Mesothelial cell of epicardium (in vitro differentiated cells): ENCODE results near the gene PRLR. TPM values are rescaled to one million over a fixed set of nuclear protein-coding genes. Genes with fewer than 3 reads are reported as not detected.

Experiments used
- DNase-seq, 2 experiments: peaks; one replicate each; pipeline ENCODE4 v3.0.0; 2021; ENCODE audit warnings: low spot score in 2 of 2; ENCODE audit not compliant: unreplicated experiment in 2 of 2
- H3K27ac Mint-ChIP-seq: 2 replicates; pipeline ENCODE4 v1.8.0; 2021; ENCODE audit warnings: mixed read lengths
- H3K27me3 Mint-ChIP-seq: 2 replicates; pipeline ENCODE4 v1.8.0; 2021; ENCODE audit warnings: low read depth, mixed read lengths
- H3K36me3 Mint-ChIP-seq: 2 replicates; pipeline ENCODE4 v1.8.0; 2021; ENCODE audit warnings: mixed read lengths
- H3K4me1 Mint-ChIP-seq: 2 replicates; pipeline ENCODE4 v1.8.0; 2021; ENCODE audit warnings: mixed read lengths
- H3K4me3 Mint-ChIP-seq: 2 replicates; pipeline ENCODE4 v1.8.0; 2021; ENCODE audit warnings: mild to moderate bottlenecking, moderate library complexity, mixed read lengths
- H3K9me3 Mint-ChIP-seq: 2 replicates; pipeline ENCODE4 v1.8.0; 2021; ENCODE audit warnings: mixed read lengths
- total RNA-seq: library from RNA; stranded (reverse); gene quantifications from 3 replicates; pipeline ENCODE4 v1.2.1, GENCODE V29; 2021
- TF ChIP-seq, protein P1 (sequence below): fragments of 200-600 bp; sonication (generic); IDR thresholded peaks from one replicate; pipeline ENCODE4 v1.5.0; 2021; ENCODE audit warnings: antibody characterized with exemption; ENCODE audit not compliant: unreplicated experiment

The PRLR gene
- total RNA-seq, 1 donor from 2014 or later, result 1.2 TPM

DNA sequence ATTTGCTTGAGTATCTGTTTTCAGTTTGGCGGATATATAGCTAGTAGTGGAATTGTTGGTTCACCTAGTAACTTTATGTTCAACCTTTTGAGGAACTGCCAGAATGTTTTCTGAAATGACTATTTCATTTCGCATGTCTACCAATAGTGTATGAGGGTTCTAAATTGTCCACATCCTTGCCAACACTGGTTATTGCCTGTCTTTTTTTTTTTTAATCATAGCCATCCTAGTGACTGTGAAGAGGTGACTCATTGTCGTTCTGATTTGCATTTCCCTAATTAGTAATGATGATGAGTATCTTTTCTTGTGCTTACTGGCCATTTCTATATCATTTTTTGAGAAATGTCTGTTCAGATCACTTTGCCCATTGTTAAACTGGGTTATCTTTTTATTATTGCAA, 52.5 kb downstream of the PRLR start:
- H3K4me3 Mint-ChIP-seq, result no peak overlapping the region
- H3K9me3 Mint-ChIP-seq, result peaks cover 9% of the 10 kb centered on the region
- no peaks in the 10 kb centered on the region for H3K4me1 Mint-ChIP-seq
- no peak for DNase-seq
- no peak overlapping the region for H3K27ac Mint-ChIP-seq
- no peaks in the 10 kb centered on the region for H3K27me3 Mint-ChIP-seq
- no peaks in the 10 kb centered on the region for H3K36me3 Mint-ChIP-seq
- TF ChIP-seq, protein P1, sequence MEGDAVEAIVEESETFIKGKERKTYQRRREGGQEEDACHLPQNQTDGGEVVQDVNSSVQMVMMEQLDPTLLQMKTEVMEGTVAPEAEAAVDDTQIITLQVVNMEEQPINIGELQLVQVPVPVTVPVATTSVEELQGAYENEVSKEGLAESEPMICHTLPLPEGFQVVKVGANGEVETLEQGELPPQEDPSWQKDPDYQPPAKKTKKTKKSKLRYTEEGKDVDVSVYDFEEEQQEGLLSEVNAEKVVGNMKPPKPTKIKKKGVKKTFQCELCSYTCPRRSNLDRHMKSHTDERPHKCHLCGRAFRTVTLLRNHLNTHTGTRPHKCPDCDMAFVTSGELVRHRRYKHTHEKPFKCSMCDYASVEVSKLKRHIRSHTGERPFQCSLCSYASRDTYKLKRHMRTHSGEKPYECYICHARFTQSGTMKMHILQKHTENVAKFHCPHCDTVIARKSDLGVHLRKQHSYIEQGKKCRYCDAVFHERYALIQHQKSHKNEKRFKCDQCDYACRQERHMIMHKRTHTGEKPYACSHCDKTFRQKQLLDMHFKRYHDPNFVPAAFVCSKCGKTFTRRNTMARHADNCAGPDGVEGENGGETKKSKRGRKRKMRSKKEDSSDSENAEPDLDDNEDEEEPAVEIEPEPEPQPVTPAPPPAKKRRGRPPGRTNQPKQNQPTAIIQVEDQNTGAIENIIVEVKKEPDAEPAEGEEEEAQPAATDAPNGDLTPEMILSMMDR, result no peak

GRCh38 chr5:35172533-35172932, 57.8 kb downstream of the PRLR start:
- Mint-ChIP-seq H3K9me3 (peaks cover 17% of the 10 kb centered on the region), H3K36me3 (no peaks in the 10 kb centered on the region), H3K27ac (no peak overlapping the region), H3K4me3 (no peak overlapping the region), H3K4me1 (no peaks in the 10 kb centered on the region), H3K27me3 (no peaks in the 10 kb centered on the region)
- DNase-seq, result no peak
- TF ChIP-seq, protein P1, result no peak

GRCh38 chr5:35171991-35172390, 58.3 kb downstream of the PRLR start:
- Mint-ChIP-seq H3K4me3 (no peak overlapping the region), H3K9me3 (peaks cover 22% of the 10 kb centered on the region), H3K27me3 (no peaks in the 10 kb centered on the region), H3K27ac (no peak overlapping the region), H3K4me1 (no peaks in the 10 kb centered on the region), H3K36me3 (no peaks in the 10 kb centered on the region)
- DNase-seq, result no peak
- TF ChIP-seq, protein P1, result no peak

GRCh38 chr5:35171078-35171477, 59.2 kb downstream of the PRLR start:
- DNase-seq, result no peak
- Mint-ChIP-seq H3K36me3 (no peaks in the 10 kb centered on the region), H3K4me3 (no peak overlapping the region), H3K27ac (no peak overlapping the region), H3K27me3 (no peaks in the 10 kb centered on the region), H3K9me3 (peaks cover 28% of the 10 kb centered on the region), H3K4me1 (no peaks in the 10 kb centered on the region)
- TF ChIP-seq, protein P1, result no peak

GRCh38 chr5:35166043-35166442, 64.2 kb downstream of the PRLR start:
- no peak for DNase-seq
- Mint-ChIP-seq H3K27me3 (no peaks in the 10 kb centered on the region), H3K9me3 (peaks cover 19% of the 10 kb centered on the region), H3K36me3 (no peaks in the 10 kb centered on the region), H3K27ac (no peak overlapping the region), H3K4me1 (peaks cover 1% of the 10 kb centered on the region), H3K4me3 (no peak overlapping the region)
- TF ChIP-seq, protein P1, result peak; percentile 37

DNA sequence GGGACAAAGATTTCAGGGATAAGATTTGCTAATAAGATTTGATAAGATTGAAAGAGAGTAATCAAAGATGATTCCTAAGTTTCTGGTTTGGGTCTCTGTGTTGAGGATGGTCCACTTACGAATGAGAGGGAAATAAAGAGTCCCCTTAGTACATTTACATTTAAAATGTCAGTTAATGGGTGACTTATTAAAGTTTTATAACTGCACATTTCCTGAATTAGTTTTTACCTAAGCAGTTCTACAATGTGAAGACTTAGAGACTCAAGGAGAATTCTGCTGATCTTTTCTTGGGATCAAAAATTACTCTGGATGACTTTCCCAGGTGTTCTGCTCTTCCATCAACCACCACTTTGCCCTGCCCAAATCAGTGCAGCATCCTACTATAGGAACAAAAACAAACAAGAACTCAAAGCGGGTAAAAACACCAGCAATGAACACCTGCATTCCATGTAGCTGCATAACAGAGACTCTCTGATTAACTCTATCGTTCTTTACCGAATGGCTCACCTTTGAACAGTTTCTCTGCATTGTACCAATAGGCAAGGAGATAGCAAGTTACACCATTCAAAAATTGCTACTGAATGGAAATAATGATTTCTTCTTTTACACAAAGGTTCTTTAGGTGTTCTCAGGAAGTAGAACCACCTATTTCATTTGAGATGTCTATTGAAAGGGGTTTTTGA, 65.3 kb downstream of the PRLR start:
- H3K27ac Mint-ChIP-seq, result no peak overlapping the region
- H3K27me3 Mint-ChIP-seq, result no peaks in the 10 kb centered on the region
- TF ChIP-seq, protein P1, result no peak
- peaks cover 1% of the 10 kb centered on the region for H3K4me1 Mint-ChIP-seq
- no peak for DNase-seq
- H3K36me3 Mint-ChIP-seq, result no peaks in the 10 kb centered on the region
- no peak overlapping the region for H3K4me3 Mint-ChIP-seq
- peaks cover 19% of the 10 kb centered on the region for H3K9me3 Mint-ChIP-seq
